GM19025 (cell line): ENCODE data around the gene TAF1C.
A peak's percentile ranks its signal among the peaks of the same experiment; 100 is the strongest.

Source experiments
- ATAC-seq: cut with Tn5 transposase; IDR thresholded peaks from one replicate; pipeline ENCODE4 v1.9.1; 2021; ENCODE audit warnings: mild to moderate bottlenecking, low read depth, moderate library complexity; ENCODE audit not compliant: unreplicated experiment

TAF1C gene

GRCh38 chr16:84161037-84161436 lies 25.8 kb downstream of the TAF1C start:
- ATAC-seq, result no peak

- ATAC-seq, result no peak
These were observed 27.1 kb downstream of the TAF1C start for GRCh38 chr16:84159800-84160199.

- ATAC-seq, result no peak
These were observed 27.9 kb downstream of the TAF1C start for GRCh38 chr16:84159007-84159406.

GRCh38 chr16:84156342-84156784 lies 30.5 kb downstream of the TAF1C start:
- ATAC-seq, result no peak

- no peak for ATAC-seq
These were observed 31.1 kb downstream of the TAF1C start for GRCh38 chr16:84155771-84156170.

- no peak for ATAC-seq
These were observed 31.6 kb downstream of the TAF1C start for GRCh38 chr16:84155226-84155625.

GRCh38 chr16:84153660-84154214 lies 33.1 kb downstream of the TAF1C start:
- no peak for ATAC-seq

- no peak for ATAC-seq
These were observed 35.9 kb downstream of the TAF1C start for GRCh38 chr16:84150926-84151325.

GRCh38 chr16:84144859-84145639 lies 41.8 kb downstream of the TAF1C start, which contains the start of the genes DNAAF1 and HSDL1:
TSS of gene DNAAF1 (plus strand) at chr16:84145308. CDS start at chr16:84145441, 133 bp downstream.
TSS of gene HSDL1 (minus strand) at chr16:84145177. CDS start at chr16:84131321, 13,856 bp downstream.
- ATAC-seq, result peak; percentile 78

GRCh38 chr16:84144209-84144858 lies 42.5 kb downstream of the TAF1C start:
- no peak for ATAC-seq

- ATAC-seq, result no peak
These were observed 43.1 kb downstream of the TAF1C start for GRCh38 chr16:84143784-84144199.

- ATAC-seq, result no peak
These were observed 43.8 kb downstream of the TAF1C start for GRCh38 chr16:84143081-84143480.

- ATAC-seq, result no peak
These were observed 45.6 kb downstream of the TAF1C start for GRCh38 chr16:84141143-84141670.

- no peak for ATAC-seq
These were observed 47.1 kb downstream of the TAF1C start for GRCh38 chr16:84139628-84140258.

- no peak for ATAC-seq
These were observed 47.8 kb downstream of the TAF1C start for GRCh38 chr16:84138824-84139627.

GRCh38 chr16:84138500-84138823 lies 48.4 kb downstream of the TAF1C start:
- ATAC-seq, result no peak

- ATAC-seq, result no peak
These were observed 49.0 kb downstream of the TAF1C start for GRCh38 chr16:84137769-84138357.

- ATAC-seq, result no peak
These were observed 49.6 kb downstream of the TAF1C start for GRCh38 chr16:84137287-84137686.

- no peak for ATAC-seq
These were observed 50.3 kb downstream of the TAF1C start for GRCh38 chr16:84136331-84137125.
